GM12878 (cell line): ENCODE measurements around the gene APPL2. TPM values are rescaled to one million over a fixed set of nuclear protein-coding genes. Genes with fewer than 3 reads are reported as not detected.

ENCODE experiments used
- ATAC-seq: fragments of 200-7000 bp; cut with Tn5 transposase; 3 replicates; pipeline ENCODE4 v1.9.1; 2020; ENCODE audit warnings: mild to moderate bottlenecking, moderate library complexity
- BruUV-seq: library from RNA; stranded (reverse); fragments of 400-500 nt; replicated peaks from 2 replicates; lab custom pipeline; 2021; lab: Mats Ljungman, UMichigan
- CTCF ChIA-PET: fragments of 300-600 bp; sonication (Branson Sonifier 250); formaldehyde crosslinking; extraction: SDS; loops from one replicate; lab custom pipeline; 2021; ENCODE audit warnings: inconsistent platforms; lab: Yijun Ruan, JAX
- POLR2A ChIA-PET: fragments of 350-600 bp; formaldehyde crosslinking; extraction: SDS; loops from one replicate; lab custom pipeline; 2021; ENCODE audit warnings: inconsistent platforms; lab: Charles Lee
- RAD21 ChIA-PET: fragments of 300-600 bp; sonication (Branson Sonifier 250); formaldehyde crosslinking; loops from one replicate; lab custom pipeline; 2023; ENCODE audit warnings: antibody characterized with exemption; ENCODE audit not compliant: unreplicated experiment; lab: Charles Lee
- SMC1A ChIA-PET: fragments of 300-600 bp; sonication (Branson Sonifier 250); formaldehyde crosslinking; loops from one replicate; lab custom pipeline; 2023; ENCODE audit not compliant: unreplicated experiment, uncharacterized antibody; lab: Charles Lee
- DNase-seq: peaks from one replicate; pipeline ENCODE4 v3.0.0-alpha.2; 2011; ENCODE audit warnings: low read depth, low spot score
- FAIRE-seq: peaks from 3 replicates; lab custom pipeline; 2011; peaks lifted over from hg19 to GRCh38; lab: Jason Lieb, UNC
- H2AFZ ChIP-seq: 2 replicates; pipeline ENCODE4 v1.6.0; 2011; ENCODE audit warnings: low read depth, low read length, control low read depth; ENCODE audit not compliant: control insufficient read depth
- H3K27ac ChIP-seq: 2 replicates; pipeline ENCODE4 v1.5.1; 2011; ENCODE audit warnings: control low read depth; ENCODE audit not compliant: control insufficient read depth, insufficient read depth
- H3K27me3 ChIP-seq, 2 experiments: replicated peaks in 1 of 2; 2 replicates each; pipeline versions ENCODE4 v1.6.0 to v1.6.1; 2011; ENCODE audit warnings: low read length in 1 of 2; ENCODE audit not compliant: control insufficient read depth in 2 of 2, insufficient read depth in 2 of 2
- H3K36me3 ChIP-seq, 2 experiments: 2 replicates each; pipeline ENCODE4 v1.5.1; 2011; ENCODE audit warnings: low read length in 1 of 2; ENCODE audit not compliant: control insufficient read depth in 2 of 2, insufficient read depth in 2 of 2
- H3K4me1 ChIP-seq: 2 replicates; pipeline ENCODE4 v1.6.1; 2011; ENCODE audit warnings: mild to moderate bottlenecking, low read length, moderate library complexity, mixed read lengths; ENCODE audit not compliant: control insufficient read depth, insufficient read depth
- H3K4me2 ChIP-seq: 2 replicates; pipeline ENCODE4 v1.6.0; 2011; ENCODE audit warnings: control low read depth; ENCODE audit not compliant: control insufficient read depth, insufficient read depth
- H3K4me3 ChIP-seq: fragments of 200-600 bp; sonication (generic); 2 replicates; pipeline ENCODE4 v1.5.1; 2016
- H3K79me2 ChIP-seq: 2 replicates; pipeline ENCODE4 v1.6.0; 2011; ENCODE audit warnings: low read length; ENCODE audit not compliant: control insufficient read depth, insufficient read depth
- H3K9ac ChIP-seq: 2 replicates; pipeline ENCODE4 v1.8.0; 2011; ENCODE audit warnings: low read length, control low read depth, mixed read lengths; ENCODE audit not compliant: control insufficient read depth, insufficient read depth
- H3K9me3 ChIP-seq: replicated peaks from 3 replicates; pipeline ENCODE4 v1.5.1; 2011; ENCODE audit warnings: mild to moderate bottlenecking, low read length; ENCODE audit not compliant: control insufficient read depth, insufficient read depth
- H4K20me1 ChIP-seq: 2 replicates; pipeline ENCODE4 v1.6.0; 2011; ENCODE audit not compliant: control insufficient read depth, insufficient read depth
- ASH2L ChIP-seq: fragments of 300-600, 200-600 bp; sonication (generic); IDR thresholded peaks from 2 replicates; pipeline ENCODE4 v1.6.1; 2017; ENCODE audit warnings: low read depth, mild to moderate bottlenecking, borderline replicate concordance
- BMI1 ChIP-seq: fragments of 450-650 bp; IDR thresholded peaks from 2 replicates; pipeline ENCODE4 v1.6.1; 2016; ENCODE audit warnings: mild to moderate bottlenecking, moderate library complexity, borderline replicate concordance
- ELK1 ChIP-seq: IDR thresholded peaks from 2 replicates; pipeline ENCODE4 v1.6.1; 2012; ENCODE audit warnings: low read depth, low read length, improper control_type of control experiment
- GABPA ChIP-seq: IDR thresholded peaks from 2 replicates; pipeline ENCODE4 v1.6.1; 2014; ENCODE audit warnings: antibody characterized with exemption, low read depth, mild to moderate bottlenecking, inconsistent platforms
- GATAD2B ChIP-seq: fragments of 450-650 bp; conservative IDR thresholded peaks from 2 replicates; pipeline ENCODE4 v1.6.1; 2017; ENCODE audit warnings: low read depth, mild to moderate bottlenecking, moderate library complexity
- HCFC1 ChIP-seq: fragments of 150-350 bp; IDR thresholded peaks from 2 replicates; pipeline ENCODE4 v1.6.1; 2014; ENCODE audit warnings: low read length
- RFX5 ChIP-seq: IDR thresholded peaks from 2 replicates; pipeline ENCODE4 v1.6.1; 2011; ENCODE audit warnings: low read depth, low read length, improper control_type of control experiment
- SMAD5 ChIP-seq: IDR thresholded peaks from 2 replicates; pipeline ENCODE4 v1.6.1; 2016; ENCODE audit warnings: antibody characterized with exemption, low read depth
- SUPT20H ChIP-seq: IDR thresholded peaks from 2 replicates; pipeline ENCODE4 v1.6.1; 2011; ENCODE audit warnings: low read depth, mild to moderate bottlenecking, low read length, moderate library complexity, borderline replicate concordance; ENCODE audit not compliant: control insufficient read depth
- TARDBP ChIP-seq: IDR thresholded peaks from 2 replicates; pipeline ENCODE4 v1.6.1; 2016; ENCODE audit warnings: borderline replicate concordance
- TCF3 ChIP-seq: IDR thresholded peaks from 2 replicates; pipeline ENCODE4 v1.6.1; 2012; ENCODE audit warnings: low read depth, mild to moderate bottlenecking, low read length, borderline replicate concordance; ENCODE audit not compliant: insufficient read depth
- ZNF592 ChIP-seq: fragments of 450-650 bp; IDR thresholded peaks from 2 replicates; pipeline ENCODE4 v1.6.1; 2017; ENCODE audit warnings: mild to moderate bottlenecking, moderate library complexity
- WGBS: methylation state at CpG from one replicate; pipeline ENCODE4 v1.1.6; 2016; ENCODE audit warnings: low lambda C conversion rate; ENCODE audit not compliant: insufficient replicate concordance, insufficient coverage; ENCODE audit errors: missing lambda C conversion rate; 5-methylcytosine and 5-hydroxymethylcytosine counted together
- in situ Hi-C: fragments of 300-500 bp; cut with MboI; formaldehyde crosslinking; loops from 9 replicates; pipeline ENCODE4 v1.14.3; 2018; ENCODE audit warnings: mixed read lengths
- intact Hi-C: fragments of 100-400 bp; cut with micrococcal nuclease; formaldehyde crosslinking; loops from one replicate; pipeline ENCODE4 v1.14.2; 2022; ENCODE audit not compliant: unreplicated experiment
- polyA plus RNA-seq, 11 experiments: library from polyadenylated mRNA; depleted of rRNA in 4 of 11; unstranded in 6 of 11; stranded (reverse) in 5 of 11; fragments of >200 nt; fragmentation: Nextera tagmentation in 4 of 11; fragmentation: Illumina TruSeq in 1 of 11; extraction: Ambion mirVana in 4 of 11; extraction: Trizol in 1 of 11; gene quantifications; 1 replicate in 1 of 11; 2 replicates in 10 of 11; pipeline versions ENCODE4 v1.2.1 to v1.2.3, GENCODE V29; 2011 to 2016; ENCODE audit warnings: inconsistent platforms in 2 of 11, missing spikeins in 2 of 11, low read depth in 1 of 11
- total RNA-seq, 4 experiments: library from RNA; depleted of rRNA in 3 of 4; stranded (reverse); fragments of >200 nt in 3 of 4; fragmentation: Illumina TruSeq in 1 of 4; extraction: Trizol in 1 of 4; gene quantifications; 2 replicates each; pipeline versions ENCODE4 v1.2.1 to v1.2.3, GENCODE V29; 2013 to 2021

APPL2 gene
- total and polyA plus RNA-seq, 10 of the 15 experiments (the other 5 are each of a cell fraction or from before 2014, with no cell fraction given): 1.9 to 14.2 (median 7.5) TPM

- TF ChIP-seq ASH2L (no peak), GABPA (no peak), SMAD5 (no peak), ZNF592 (no peak), TCF3 (no peak)
- TF ChIP-seq, all 136 proteins: peak for 0
Measured at GRCh38 chr12:105239304-105239703, 3.3 kb upstream of the APPL2 start (continued).

GRCh38 chr12:105237666-105238065 is 1.7 kb upstream of the APPL2 start:
- WGBS: 100% methylated on average over 2 of the region's 2 CpGs
- TF ChIP-seq RFX5 (no peak), GATAD2B (no peak), BMI1 (no peak), SUPT20H (no peak), ELK1 (no peak), HCFC1 (no peak), TARDBP (no peak)
- H2AFZ ChIP-seq: no peak overlapping the region

More at GRCh38 chr12:105237666-105238065, 1.7 kb upstream of the APPL2 start:
- FAIRE-seq (no peak), DNase-seq (no peak), ATAC-seq (no peak)
- intact Hi-C loops (no loop called here), in situ Hi-C loops (no loop called here)
- no peaks in the 10 kb centered on the region for H3K9me3 ChIP-seq
- ChIA-PET SMC1A (no interaction called here), RAD21 (no interaction called here), POLR2A (no interaction called here), CTCF (no interaction called here)
- H3K4me1 ChIP-seq: no peaks in the 10 kb centered on the region
- no peaks in the 10 kb centered on the region for H3K79me2 ChIP-seq
- no TSS peak for BruUV-seq
- no peak overlapping the region for H3K4me3 ChIP-seq
- no peaks in the 10 kb centered on the region for H3K36me3 ChIP-seq
- H4K20me1 ChIP-seq: no peaks in the 10 kb centered on the region
- H3K4me2 ChIP-seq: no peak overlapping the region
- H3K9ac ChIP-seq: no peak overlapping the region
- H3K27me3 ChIP-seq: no peaks in the 10 kb centered on the region
- no peak overlapping the region for H3K27ac ChIP-seq
